ENCODE results near the gene SBNO2.

Gene SBNO2

GRCh38 chr19:1107661-1108261, 66.3 kb downstream of the SBNO2 start:
- Mint-ChIP-seq H3K27ac (no peak overlapping the region), H3K4me1 (ENCODE audit: low read depth) (peaks cover 16% of the 10 kb centered on the region), H3K36me3 (ENCODE audit: low read depth) (peaks cover 53% of the 10 kb centered on the region), H3K27me3 (no peaks in the 10 kb centered on the region), H3K9me3 (no peaks in the 10 kb centered on the region), H3K4me3 (no peak overlapping the region)
- DNase-seq: no peak

- peaks cover 49% of the 10 kb centered on the region for H3K36me3 Mint-ChIP-seq (ENCODE audit: low read depth)
- no peak for DNase-seq
Observed at GRCh38 chr19:1106841-1107660, 67.0 kb downstream of the SBNO2 start.

GRCh38 chr19:1105873-1106840, 67.9 kb downstream of the SBNO2 start:
- H3K36me3 Mint-ChIP-seq (ENCODE audit: low read depth): peaks cover 44% of the 10 kb centered on the region
- H3K9me3 Mint-ChIP-seq: no peaks in the 10 kb centered on the region
- DNase-seq: no peak
- H3K27me3 Mint-ChIP-seq: no peaks in the 10 kb centered on the region
- H3K27ac Mint-ChIP-seq: peak overlapping the region; percentile 79
- peaks cover 32% of the 10 kb centered on the region for H3K4me1 Mint-ChIP-seq (ENCODE audit: low read depth)
- H3K4me3 Mint-ChIP-seq: peak overlapping the region; percentile 63

More at GRCh38 chr19:1106841-1107660, 67.0 kb downstream of the SBNO2 start:
- Mint-ChIP-seq H3K4me3 (peak overlapping the region; percentile 56), H3K27me3 (no peaks in the 10 kb centered on the region), H3K27ac (peak overlapping the region; percentile 79), H3K4me1 (ENCODE audit: low read depth) (peaks cover 23% of the 10 kb centered on the region), H3K9me3 (no peaks in the 10 kb centered on the region)

- no peak for DNase-seq
- peak overlapping the region; percentile 82 for H3K4me3 Mint-ChIP-seq
- no peaks in the 10 kb centered on the region for H3K9me3 Mint-ChIP-seq
- H3K27me3 Mint-ChIP-seq: no peaks in the 10 kb centered on the region
- H3K27ac Mint-ChIP-seq: peak overlapping the region; percentile 82
- H3K4me1 Mint-ChIP-seq (ENCODE audit: low read depth): peaks cover 35% of the 10 kb centered on the region
- H3K36me3 Mint-ChIP-seq (ENCODE audit: low read depth): peaks cover 36% of the 10 kb centered on the region
Observed at GRCh38 chr19:1105008-1105872, 68.8 kb downstream of the SBNO2 start.

GRCh38 chr19:1104311-1105007, 69.6 kb downstream of the SBNO2 start:
- no peaks in the 10 kb centered on the region for H3K27me3 Mint-ChIP-seq
- peak overlapping the region; percentile 82 for H3K4me3 Mint-ChIP-seq
- H3K9me3 Mint-ChIP-seq: peaks cover 3% of the 10 kb centered on the region
- DNase-seq: peak; percentile 86
- peaks cover 28% of the 10 kb centered on the region for H3K36me3 Mint-ChIP-seq (ENCODE audit: low read depth)
- H3K27ac Mint-ChIP-seq: peak overlapping the region; percentile 82
- peaks cover 43% of the 10 kb centered on the region for H3K4me1 Mint-ChIP-seq (ENCODE audit: low read depth)

- peak within 1 kb of the TSS; percentile 93 for H3K27ac Mint-ChIP-seq
- peak; percentile 97 for DNase-seq
- no peaks in the 10 kb centered on the region for H3K27me3 Mint-ChIP-seq
- H3K9me3 Mint-ChIP-seq: peaks cover 3% of the 10 kb centered on the region
- peaks cover 50% of the 10 kb centered on the region for H3K4me1 Mint-ChIP-seq (ENCODE audit: low read depth)
- H3K36me3 Mint-ChIP-seq (ENCODE audit: low read depth): peaks cover 28% of the 10 kb centered on the region
- H3K4me3 Mint-ChIP-seq: peak within 1 kb of the TSS; percentile 82
Observed at GRCh38 chr19:1103708-1104310, 70.3 kb downstream of the SBNO2 start, which contains the start of gene GPX4. TSS of gene GPX4 (plus strand) at chr19:1103994. CDS start at chr19:1104044, 50 bp downstream.

GRCh38 chr19:1103132-1103707, 70.8 kb downstream of the SBNO2 start:
- H3K4me3 Mint-ChIP-seq: peak overlapping the region; percentile 66
- H3K27me3 Mint-ChIP-seq: no peaks in the 10 kb centered on the region
- H3K9me3 Mint-ChIP-seq: peaks cover 3% of the 10 kb centered on the region
- H3K36me3 Mint-ChIP-seq (ENCODE audit: low read depth): peaks cover 26% of the 10 kb centered on the region
- H3K27ac Mint-ChIP-seq: peak overlapping the region; percentile 93
- no peak for DNase-seq
- peaks cover 55% of the 10 kb centered on the region for H3K4me1 Mint-ChIP-seq (ENCODE audit: low read depth)

GRCh38 chr19:1102407-1103131, 71.5 kb downstream of the SBNO2 start:
- Mint-ChIP-seq H3K4me1 (ENCODE audit: low read depth) (peaks cover 60% of the 10 kb centered on the region), H3K27me3 (no peaks in the 10 kb centered on the region), H3K36me3 (ENCODE audit: low read depth) (peaks cover 24% of the 10 kb centered on the region), H3K27ac (peak overlapping the region; percentile 93), H3K9me3 (peaks cover 3% of the 10 kb centered on the region), H3K4me3 (peak overlapping the region; percentile 66)
- peak; percentile 75 for DNase-seq

GRCh38 chr19:1101337-1101698, 72.8 kb downstream of the SBNO2 start:
- no peaks in the 10 kb centered on the region for H3K27me3 Mint-ChIP-seq
- DNase-seq: no peak

GRCh38 chr19:1098177-1099051, 75.7 kb downstream of the SBNO2 start:
- Mint-ChIP-seq H3K36me3 (ENCODE audit: low read depth) (peaks cover 15% of the 10 kb centered on the region), H3K9me3 (peaks cover 3% of the 10 kb centered on the region), H3K27ac (peak overlapping the region; percentile 90), H3K4me1 (ENCODE audit: low read depth) (peaks cover 72% of the 10 kb centered on the region), H3K27me3 (no peaks in the 10 kb centered on the region), H3K4me3 (no peak overlapping the region)
- no peak for DNase-seq

More at GRCh38 chr19:1101337-1101698, 72.8 kb downstream of the SBNO2 start:
- peaks cover 61% of the 10 kb centered on the region for H3K4me1 Mint-ChIP-seq (ENCODE audit: low read depth)
- H3K4me3 Mint-ChIP-seq: peak overlapping the region; percentile 35
- peaks cover 3% of the 10 kb centered on the region for H3K9me3 Mint-ChIP-seq
- peaks cover 11% of the 10 kb centered on the region for H3K36me3 Mint-ChIP-seq (ENCODE audit: low read depth)
- H3K27ac Mint-ChIP-seq: peak overlapping the region; percentile 93

GRCh38 chr19:1097810-1098176, 76.3 kb downstream of the SBNO2 start:
- Mint-ChIP-seq H3K27ac (peak overlapping the region; percentile 66), H3K36me3 (ENCODE audit: low read depth) (peaks cover 21% of the 10 kb centered on the region), H3K4me1 (ENCODE audit: low read depth) (peaks cover 70% of the 10 kb centered on the region), H3K9me3 (peaks cover 3% of the 10 kb centered on the region), H3K27me3 (no peaks in the 10 kb centered on the region), H3K4me3 (no peak overlapping the region)
- DNase-seq: no peak

Measured in activated T-cell treated with anti-CD3 and anti-CD28 coated beads, Interleukin-2, amount 50 U/mL, for 24 hours (primary cell).